ENCODE measurements around the gene AATK.

Gene AATK

DNA sequence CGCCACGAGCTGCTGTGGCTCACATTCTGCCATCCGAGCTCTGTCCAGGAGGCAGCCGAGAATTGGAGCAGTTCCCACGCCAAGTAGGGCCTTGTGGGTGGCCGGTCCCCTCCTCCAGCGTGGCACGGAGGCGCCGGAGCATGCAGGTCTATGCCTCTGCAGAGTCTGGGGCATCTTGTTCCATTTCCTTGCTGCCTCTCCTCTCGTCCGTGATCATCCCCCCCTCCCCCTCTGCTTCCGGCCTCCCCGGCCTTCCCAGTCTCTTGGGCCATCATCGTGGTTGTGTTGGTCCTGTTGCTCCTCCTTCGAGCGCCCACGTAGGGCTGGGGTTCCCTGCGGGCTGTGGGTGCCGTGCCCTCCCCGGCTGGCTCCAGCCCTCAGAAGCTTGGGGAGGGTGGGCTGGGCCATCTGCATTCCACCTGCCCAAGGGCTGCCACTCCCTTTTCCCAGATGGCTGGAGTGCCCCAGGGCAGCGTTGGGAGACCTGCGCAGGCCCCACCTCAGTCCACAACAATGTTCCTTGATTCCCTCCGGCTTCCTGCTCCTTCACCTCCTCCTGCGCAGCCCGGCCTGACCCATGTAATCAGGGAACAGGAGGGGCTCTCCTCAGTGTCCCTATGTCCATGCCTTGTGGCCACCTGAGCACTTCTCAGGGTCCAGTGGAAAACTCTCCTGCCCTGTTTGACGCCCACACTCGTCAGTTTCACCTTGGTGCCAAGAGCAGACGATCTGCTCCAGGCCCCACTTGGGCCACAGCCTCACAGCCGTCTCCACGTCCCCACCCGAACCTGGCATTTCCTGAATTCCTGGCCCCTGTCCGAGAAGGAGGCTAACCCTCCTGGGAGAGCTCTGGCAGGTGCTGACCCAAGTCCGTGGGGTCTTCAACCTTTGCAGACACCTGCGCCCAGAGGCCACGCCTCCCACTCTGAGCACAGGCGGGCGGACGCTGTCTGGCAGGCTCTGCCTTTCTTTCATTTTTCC lies 94.0 kb downstream of the AATK start:
- no peak for DNase-seq (ENCODE audit: low read depth)

DNA sequence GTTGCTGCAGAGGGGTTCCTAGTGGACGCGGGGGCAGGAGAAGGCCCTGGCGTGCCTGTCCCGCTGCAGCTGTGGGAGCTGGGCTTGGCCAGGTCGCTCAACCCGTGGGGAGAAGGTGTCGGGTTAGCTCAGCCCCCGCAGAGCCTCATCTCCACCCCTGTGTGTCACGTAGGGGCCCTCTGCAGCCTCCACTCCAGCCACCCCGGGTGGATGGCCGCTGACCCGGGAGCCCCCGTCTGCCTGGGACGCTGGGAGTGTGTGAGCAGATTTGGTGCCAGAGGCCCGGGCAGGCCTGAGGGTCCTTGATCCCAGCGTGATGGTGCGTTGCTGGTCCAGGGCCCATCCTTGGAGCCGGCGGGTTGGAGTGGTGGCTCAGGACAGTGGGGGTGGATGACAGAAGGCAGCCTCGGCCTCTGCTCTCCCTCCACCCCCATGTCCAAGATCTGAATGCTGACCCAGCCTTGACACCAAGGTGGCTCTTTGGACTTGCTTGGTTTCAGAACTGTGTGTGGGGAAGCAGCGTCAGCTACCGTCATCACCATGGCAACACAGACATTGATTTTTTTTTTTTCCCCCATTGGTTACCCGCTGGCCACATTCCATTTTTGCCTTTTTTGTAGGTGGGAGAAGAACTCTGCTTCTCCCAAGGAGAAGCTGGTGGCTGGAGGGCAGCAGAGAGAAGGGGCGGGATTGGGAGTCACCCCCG lies 95.3 kb downstream of the AATK start:
- no peak for DNase-seq (ENCODE audit: low read depth)

DNA sequence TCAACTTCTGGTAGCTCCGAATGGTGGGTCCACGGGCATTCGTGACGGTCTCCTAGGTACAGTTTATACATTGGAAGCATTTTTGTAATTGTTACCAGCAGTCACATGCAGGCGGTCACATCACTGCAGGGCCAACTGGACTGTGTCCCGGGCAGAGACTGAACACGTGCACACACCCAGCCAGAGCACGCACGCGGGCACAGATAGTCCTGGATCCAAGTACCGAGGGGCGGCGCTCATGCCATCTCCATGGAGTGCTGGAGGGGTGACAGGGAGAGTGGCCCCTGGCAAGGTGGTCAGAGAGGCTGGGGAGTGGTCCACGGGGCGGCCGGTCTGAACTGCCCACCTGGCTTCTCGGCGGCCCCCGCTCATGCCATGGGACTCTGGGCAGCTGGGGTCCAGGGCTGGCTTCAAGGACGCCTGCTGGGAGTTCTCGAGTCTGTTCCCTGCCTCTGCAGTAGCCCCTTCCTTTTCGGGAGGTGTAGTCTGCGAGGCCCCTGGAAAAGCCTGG lies 96.8 kb downstream of the AATK start:
- no peak for DNase-seq (ENCODE audit: low read depth)

DNA sequence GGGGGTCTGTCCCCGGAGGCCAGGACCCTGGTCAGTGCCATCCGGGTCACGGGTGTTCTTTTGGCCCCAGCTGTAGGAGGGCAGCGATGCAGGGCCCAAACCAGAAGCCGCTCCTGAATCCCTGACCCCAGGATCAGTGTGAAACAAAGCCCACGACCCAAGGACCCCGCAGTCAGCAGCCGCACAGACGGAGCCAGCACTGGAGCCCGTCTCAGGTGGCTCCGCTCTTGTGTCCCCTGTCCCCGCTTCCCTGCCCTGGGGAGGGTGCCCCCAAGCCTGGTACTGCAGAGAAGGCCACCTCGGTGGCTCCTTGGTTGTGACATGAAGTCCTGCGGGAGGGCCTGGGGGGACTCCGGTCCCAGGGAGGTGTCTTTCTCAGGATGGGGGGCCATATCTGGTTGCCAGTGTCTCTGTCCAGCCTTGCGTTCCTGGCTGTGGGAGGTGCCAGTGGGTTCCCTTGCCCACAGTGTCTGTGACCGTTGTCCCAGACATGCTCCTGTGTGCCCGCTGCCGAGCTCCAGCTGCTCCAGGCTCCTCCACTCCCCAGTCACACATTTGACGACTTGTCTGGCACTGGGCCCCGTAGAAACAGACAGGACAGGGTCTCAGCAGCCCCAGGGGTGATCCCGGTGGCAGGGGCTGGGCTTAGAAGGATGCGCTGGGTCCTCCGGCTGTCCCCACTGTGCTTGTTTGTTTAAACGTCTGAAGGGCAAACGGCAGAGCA lies 97.4 kb downstream of the AATK start:
- DNase-seq (ENCODE audit: low read depth): no peak

DNA sequence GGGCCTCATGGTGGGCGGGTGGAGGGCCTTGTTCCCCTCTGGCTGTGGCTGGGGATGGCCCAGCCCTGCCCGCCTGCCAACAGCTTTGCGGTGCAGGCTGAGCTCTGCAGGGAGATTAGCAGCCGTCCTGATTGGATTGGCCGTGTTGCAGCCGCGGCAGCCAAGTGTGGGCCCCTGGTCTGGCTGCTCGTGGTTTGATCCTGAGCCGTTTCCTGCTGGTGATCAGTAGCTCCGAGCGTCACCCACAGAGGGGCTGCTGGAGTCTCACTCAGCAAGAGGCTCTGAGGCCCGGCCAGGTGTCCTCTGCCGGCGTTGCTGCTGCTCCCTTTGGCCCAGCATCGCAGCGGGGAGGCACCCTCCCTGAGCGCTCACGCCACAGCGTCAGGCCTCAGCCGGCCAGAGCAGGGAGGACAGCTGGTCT lies 98.6 kb downstream of the AATK start:
- DNase-seq (ENCODE audit: low read depth): no peak
